Activated naive CD8-positive, alpha-beta T cell (primary cell): ENCODE data around the gene GSPT2.

Experiments
- H3K27ac Mint-ChIP-seq: one replicate; pipeline ENCODE4 v1.8.0; 2021; ENCODE audit warnings: mixed read lengths
- H3K27me3 Mint-ChIP-seq: one replicate; pipeline ENCODE4 v1.8.0; 2021; ENCODE audit warnings: mixed read lengths
- H3K36me3 Mint-ChIP-seq: one replicate; pipeline ENCODE4 v1.8.0; 2021; ENCODE audit warnings: mixed read lengths
- H3K4me1 Mint-ChIP-seq: one replicate; pipeline ENCODE4 v1.8.0; 2021; ENCODE audit warnings: low read depth, mixed read lengths
- H3K4me3 Mint-ChIP-seq: one replicate; pipeline ENCODE4 v1.8.0; 2021; ENCODE audit warnings: mild to moderate bottlenecking, mixed read lengths
- H3K9me3 Mint-ChIP-seq: one replicate; pipeline ENCODE4 v1.8.0; 2021; ENCODE audit warnings: low read depth, mixed read lengths

GSPT2 gene

GRCh38 chrX:51795136-51795535 lies 51.9 kb downstream of the GSPT2 start:
- no peaks in the 10 kb centered on the region for H3K4me1 Mint-ChIP-seq
- H3K36me3 Mint-ChIP-seq, result no peaks in the 10 kb centered on the region

More at GRCh38 chrX:51795136-51795535, 51.9 kb downstream of the GSPT2 start:
- Mint-ChIP-seq H3K9me3 (no peaks in the 10 kb centered on the region), H3K4me3 (no peak overlapping the region), H3K27me3 (no peaks in the 10 kb centered on the region), H3K27ac (no peak overlapping the region)
